ENCODE data around the gene ZBED1.
A peak's percentile ranks its signal among the peaks of the same experiment; 100 is the strongest.

ZBED1 gene

GRCh38 chrX:2492531-2493218 lies 8.1 kb downstream of the ZBED1 start:
- Histone ChIP-seq H3K27ac (ENCODE audit: low read depth, low read length) (no peak overlapping the region), H3K4me3 (ENCODE audit: low read depth, low read length) (no peak overlapping the region), H3K4me1 (ENCODE audit: control insufficient read depth, insufficient read depth, low read length) (peaks cover 12% of the 10 kb centered on the region), H3K9me3 (ENCODE audit: control insufficient read depth, insufficient read depth, low read length) (no peaks in the 10 kb centered on the region), H3K27me3 (ENCODE audit: control insufficient read depth, insufficient read depth, low read length) (no peaks in the 10 kb centered on the region), H3K36me3 (ENCODE audit: control insufficient read depth, insufficient read depth, low read length) (peaks cover 66% of the 10 kb centered on the region), H3K9ac (ENCODE audit: low read depth, low read length) (no peak overlapping the region)

- Histone ChIP-seq H3K36me3 (ENCODE audit: control insufficient read depth, insufficient read depth, low read length) (peaks cover 65% of the 10 kb centered on the region), H3K27ac (ENCODE audit: low read depth, low read length) (no peak overlapping the region), H3K4me1 (ENCODE audit: control insufficient read depth, insufficient read depth, low read length) (peaks cover 3% of the 10 kb centered on the region; the same call in 1 of the 2 replicates), H3K27me3 (ENCODE audit: control insufficient read depth, insufficient read depth, low read length) (no peaks in the 10 kb centered on the region), H3K9ac (ENCODE audit: low read depth, low read length) (no peak overlapping the region), H3K9me3 (ENCODE audit: control insufficient read depth, insufficient read depth, low read length) (no peaks in the 10 kb centered on the region), H3K4me3 (ENCODE audit: low read depth, low read length) (no peak overlapping the region)
Observed at GRCh38 chrX:2490634-2491033, 10.1 kb downstream of the ZBED1 start.

DNA sequence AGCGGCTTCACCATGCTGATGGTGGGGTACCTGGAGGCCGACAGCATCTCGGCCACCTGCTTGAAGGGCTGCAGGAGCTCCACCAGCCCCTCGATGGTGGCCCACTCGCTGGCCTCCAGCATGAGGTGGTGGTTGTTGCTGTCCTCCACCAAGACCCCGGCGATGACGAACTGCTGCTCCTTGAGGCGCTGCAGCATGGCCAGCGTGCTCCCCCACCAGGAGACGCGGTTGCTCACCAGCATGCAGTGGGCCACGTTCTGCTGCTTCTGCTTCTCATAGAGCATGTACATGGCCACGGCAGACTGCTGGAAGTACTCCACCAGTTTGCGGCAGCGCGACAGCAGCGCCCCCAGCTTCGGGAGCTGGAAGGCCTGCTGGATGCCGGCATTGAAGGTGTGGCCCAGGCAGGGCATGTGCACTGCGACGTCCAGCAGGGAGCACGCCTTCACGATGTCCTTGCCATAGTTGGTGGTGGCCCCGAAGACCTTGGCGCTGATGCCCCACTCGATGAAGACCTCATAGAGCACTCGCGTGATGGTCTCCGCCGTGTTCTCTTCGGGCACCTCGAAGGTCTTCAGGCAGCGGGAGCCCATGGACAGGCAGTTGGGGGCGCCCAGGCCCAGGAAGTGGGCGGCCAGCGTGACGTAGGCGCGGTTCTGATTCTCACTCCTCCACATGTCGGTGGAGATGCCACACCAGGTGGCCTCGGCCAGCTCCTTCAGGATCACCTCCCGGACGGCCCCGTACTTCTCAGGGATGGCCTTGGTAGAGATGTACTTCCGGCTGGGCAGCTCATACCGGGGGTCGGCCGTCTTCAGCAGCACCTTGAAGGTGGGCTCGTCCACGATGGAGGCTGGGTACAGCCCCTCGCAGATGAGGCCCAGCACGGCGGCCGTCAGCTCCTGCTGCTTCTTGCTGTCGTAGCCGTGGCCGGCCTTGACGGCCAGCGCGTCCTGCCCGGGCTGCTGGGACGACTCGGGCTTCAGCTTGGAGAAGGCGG lies 11.0 kb downstream of the ZBED1 start:
- H3K9ac ChIP-seq (ENCODE audit: low read depth, low read length): no peak overlapping the region
- no peak overlapping the region for H3K27ac ChIP-seq (ENCODE audit: low read depth, low read length)
- H3K36me3 ChIP-seq (ENCODE audit: control insufficient read depth, insufficient read depth, low read length): peaks cover 61% of the 10 kb centered on the region
- H3K9me3 ChIP-seq (ENCODE audit: control insufficient read depth, insufficient read depth, low read length): no peaks in the 10 kb centered on the region
- H3K4me1 ChIP-seq (ENCODE audit: control insufficient read depth, insufficient read depth, low read length): peaks cover 5% of the 10 kb centered on the region; the same call in 1 of the 2 replicates
- no peak overlapping the region for H3K4me3 ChIP-seq (ENCODE audit: low read depth, low read length)
- no peaks in the 10 kb centered on the region for H3K27me3 ChIP-seq (ENCODE audit: control insufficient read depth, insufficient read depth, low read length)

DNA sequence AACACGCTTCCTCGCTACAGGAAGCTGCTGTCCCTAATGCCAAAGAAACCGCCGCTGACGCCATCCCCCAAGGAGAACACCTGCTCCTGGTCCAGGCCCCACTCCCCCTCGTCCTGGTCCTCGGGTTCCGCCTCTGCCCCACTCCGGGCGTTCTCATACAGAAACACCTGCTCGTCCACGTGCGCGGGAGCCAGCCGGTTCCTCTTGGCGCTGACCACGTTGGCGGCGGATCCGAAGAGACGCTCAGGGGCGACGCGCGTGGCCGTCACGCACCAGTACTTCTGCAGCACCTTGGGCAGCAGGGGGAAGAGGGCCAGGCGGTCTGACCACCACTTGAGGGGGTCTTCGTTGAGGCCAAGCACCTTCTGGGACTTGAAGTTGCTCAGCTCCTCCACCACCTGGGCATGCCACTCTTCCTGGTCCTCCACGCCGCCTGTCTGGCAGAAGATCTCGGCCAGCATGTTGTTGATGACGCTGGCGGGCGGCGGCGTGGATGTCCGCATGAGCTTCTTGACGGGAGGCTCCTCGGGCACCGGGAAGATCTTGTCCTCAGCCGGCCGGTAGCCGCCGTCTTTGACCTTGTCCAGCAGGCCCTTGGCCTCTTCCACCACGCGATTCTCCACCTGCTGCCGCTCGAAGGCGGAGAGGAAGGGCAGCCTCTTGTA lies 12.0 kb downstream of the ZBED1 start:
- Histone ChIP-seq H3K4me3 (ENCODE audit: low read depth, low read length) (no peak overlapping the region), H3K9me3 (ENCODE audit: control insufficient read depth, insufficient read depth, low read length) (no peaks in the 10 kb centered on the region), H3K27ac (ENCODE audit: low read depth, low read length) (no peak overlapping the region), H3K27me3 (ENCODE audit: control insufficient read depth, insufficient read depth, low read length) (no peaks in the 10 kb centered on the region), H3K9ac (ENCODE audit: low read depth, low read length) (no peak overlapping the region), H3K36me3 (ENCODE audit: control insufficient read depth, insufficient read depth, low read length) (peaks cover 60% of the 10 kb centered on the region), H3K4me1 (ENCODE audit: control insufficient read depth, insufficient read depth, low read length) (peaks cover 10% of the 10 kb centered on the region)

GRCh38 chrX:2487366-2487765 lies 13.4 kb downstream of the ZBED1 start:
- Histone ChIP-seq H3K9ac (ENCODE audit: low read depth, low read length) (no peak overlapping the region), H3K9me3 (ENCODE audit: control insufficient read depth, insufficient read depth, low read length) (no peaks in the 10 kb centered on the region), H3K27ac (ENCODE audit: low read depth, low read length) (no peak overlapping the region), H3K27me3 (ENCODE audit: control insufficient read depth, insufficient read depth, low read length) (no peaks in the 10 kb centered on the region), H3K36me3 (ENCODE audit: control insufficient read depth, insufficient read depth, low read length) (peaks cover 59% of the 10 kb centered on the region), H3K4me1 (ENCODE audit: control insufficient read depth, insufficient read depth, low read length) (peaks cover 10% of the 10 kb centered on the region), H3K4me3 (ENCODE audit: low read depth, low read length) (no peak overlapping the region)

DNA sequence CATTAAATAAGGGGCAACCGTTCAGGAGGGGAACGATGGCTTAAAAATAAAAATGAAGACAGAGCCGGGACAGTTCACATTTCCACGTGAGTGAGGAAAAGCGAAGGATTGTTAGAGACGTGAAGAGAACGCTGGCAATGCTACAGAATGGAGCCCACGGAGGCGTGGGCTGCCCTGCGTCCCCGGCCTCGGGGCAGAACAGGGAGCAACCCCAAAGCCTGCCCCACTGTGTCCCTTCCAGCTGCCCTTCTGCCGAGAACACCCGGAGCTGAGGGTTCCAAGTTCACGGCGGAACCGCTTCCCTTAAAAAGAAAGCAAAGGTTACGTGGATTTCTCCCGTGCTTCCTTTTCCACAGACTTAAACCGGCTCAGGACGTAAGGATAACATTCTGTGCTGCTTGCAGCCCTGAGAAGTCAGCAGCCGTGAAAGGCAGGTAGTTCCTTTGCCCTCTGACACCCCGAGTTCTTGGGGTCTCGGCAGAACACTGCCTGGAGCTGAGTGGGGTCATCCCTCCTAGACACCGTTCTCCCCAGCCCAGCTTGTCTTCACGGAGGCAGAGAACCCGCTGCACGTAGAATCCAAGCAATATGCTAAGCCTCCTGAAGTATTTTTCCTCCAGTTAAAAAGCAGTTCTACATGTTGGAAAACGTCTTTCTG lies 14.2 kb downstream of the ZBED1 start:
- no peaks in the 10 kb centered on the region for H3K9me3 ChIP-seq (ENCODE audit: control insufficient read depth, insufficient read depth, low read length)
- H3K27ac ChIP-seq (ENCODE audit: low read depth, low read length): no peak overlapping the region
- H3K36me3 ChIP-seq (ENCODE audit: control insufficient read depth, insufficient read depth, low read length): peaks cover 53% of the 10 kb centered on the region
- H3K27me3 ChIP-seq (ENCODE audit: control insufficient read depth, insufficient read depth, low read length): no peaks in the 10 kb centered on the region
- peaks cover 10% of the 10 kb centered on the region for H3K4me1 ChIP-seq (ENCODE audit: control insufficient read depth, insufficient read depth, low read length)
- no peak overlapping the region for H3K9ac ChIP-seq (ENCODE audit: low read depth, low read length)
- no peak overlapping the region for H3K4me3 ChIP-seq (ENCODE audit: low read depth, low read length)

DNA sequence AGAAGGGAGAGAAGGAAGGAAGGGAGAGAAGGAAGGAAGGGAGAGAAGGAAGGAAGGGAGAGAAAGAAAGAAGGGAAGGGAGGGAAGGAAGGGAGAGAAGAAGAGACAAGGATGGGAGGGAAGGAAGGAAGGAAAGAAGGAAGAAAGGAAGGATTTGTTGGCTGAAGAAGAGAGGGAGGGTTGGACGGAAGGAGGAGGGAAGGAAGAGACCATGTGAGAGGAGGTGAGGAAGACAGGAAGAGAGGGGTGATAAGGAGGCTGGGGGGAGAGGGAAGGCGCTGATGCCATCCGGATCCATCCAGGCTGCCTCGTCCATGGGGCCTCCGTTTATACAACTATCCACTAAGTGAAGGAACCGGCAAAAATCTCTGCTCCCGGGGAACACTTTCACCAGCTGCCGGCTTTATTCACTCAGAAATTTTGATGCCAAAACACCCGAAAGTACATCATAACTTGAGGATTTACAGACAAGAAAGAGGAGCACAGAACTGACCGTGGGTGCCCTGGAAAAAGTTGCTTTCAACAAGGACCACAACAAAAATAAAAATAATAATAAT lies 14.9 kb downstream of the ZBED1 start:
- H3K36me3 ChIP-seq (ENCODE audit: control insufficient read depth, insufficient read depth, low read length): peaks cover 50% of the 10 kb centered on the region
- no peak overlapping the region for H3K27ac ChIP-seq (ENCODE audit: low read depth, low read length)
- H3K4me3 ChIP-seq (ENCODE audit: low read depth, low read length): no peak overlapping the region
- peaks cover 10% of the 10 kb centered on the region for H3K4me1 ChIP-seq (ENCODE audit: control insufficient read depth, insufficient read depth, low read length)
- no peak overlapping the region for H3K9ac ChIP-seq (ENCODE audit: low read depth, low read length)
- H3K9me3 ChIP-seq (ENCODE audit: control insufficient read depth, insufficient read depth, low read length): no peaks in the 10 kb centered on the region
- H3K27me3 ChIP-seq (ENCODE audit: control insufficient read depth, insufficient read depth, low read length): no peaks in the 10 kb centered on the region

- Histone ChIP-seq H3K27me3 (ENCODE audit: control insufficient read depth, insufficient read depth, low read length) (no peaks in the 10 kb centered on the region), H3K27ac (ENCODE audit: low read depth, low read length) (peak overlapping the region; percentile 59), H3K9ac (ENCODE audit: low read depth, low read length) (peak overlapping the region; percentile 49), H3K9me3 (ENCODE audit: control insufficient read depth, insufficient read depth, low read length) (no peaks in the 10 kb centered on the region), H3K4me1 (ENCODE audit: control insufficient read depth, insufficient read depth, low read length) (peaks cover 10% of the 10 kb centered on the region), H3K4me3 (ENCODE audit: low read depth, low read length) (no peak overlapping the region), H3K36me3 (ENCODE audit: control insufficient read depth, insufficient read depth, low read length) (peaks cover 41% of the 10 kb centered on the region)
Observed at GRCh38 chrX:2484721-2485648, 15.8 kb downstream of the ZBED1 start.

DNA sequence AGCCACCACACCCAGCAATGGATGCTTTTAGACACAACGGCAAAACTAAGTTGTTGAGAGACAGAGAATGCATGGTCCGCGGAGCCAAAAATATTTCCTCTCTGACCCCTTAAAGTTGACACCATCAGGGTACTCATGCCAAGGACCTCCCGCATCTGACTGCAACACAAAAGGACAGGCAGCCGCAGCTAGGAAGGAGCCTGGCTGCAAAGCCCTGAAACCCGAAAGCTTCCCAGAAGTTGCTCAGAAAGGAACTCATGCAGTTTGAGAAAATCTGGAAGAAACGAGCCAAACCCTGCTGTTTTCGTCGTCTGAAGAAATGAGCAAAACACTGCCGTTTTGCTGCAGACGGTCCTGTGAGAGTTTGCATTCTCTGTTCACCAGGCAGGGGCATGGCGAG lies 16.5 kb downstream of the ZBED1 start:
- peak overlapping the region; percentile 59 for H3K27ac ChIP-seq (ENCODE audit: low read depth, low read length)
- H3K4me1 ChIP-seq (ENCODE audit: control insufficient read depth, insufficient read depth, low read length): peaks cover 10% of the 10 kb centered on the region
- H3K27me3 ChIP-seq (ENCODE audit: control insufficient read depth, insufficient read depth, low read length): no peaks in the 10 kb centered on the region
- no peak overlapping the region for H3K4me3 ChIP-seq (ENCODE audit: low read depth, low read length)
- peaks cover 34% of the 10 kb centered on the region for H3K36me3 ChIP-seq (ENCODE audit: control insufficient read depth, insufficient read depth, low read length)
- H3K9ac ChIP-seq (ENCODE audit: low read depth, low read length): peak overlapping the region; percentile 49
- no peaks in the 10 kb centered on the region for H3K9me3 ChIP-seq (ENCODE audit: control insufficient read depth, insufficient read depth, low read length)

All from HUES48 (cell line).